Subcutaneous abdominal adipose tissue (tissue), 5 donors: ENCODE data around the gene GRID1.

Source experiments
- H3K27ac ChIP-seq: one replicate; pipeline ENCODE4 v1.7.0; 2013; ENCODE audit warnings: low read depth, mild to moderate bottlenecking, inconsistent platforms, low read length, moderate library complexity
- H3K27me3 ChIP-seq, 5 donors: one replicate each; pipeline ENCODE4 v1.7.0; 2013; ENCODE audit warnings: low read length in 5 of 5, inconsistent platforms in 1 of 5; ENCODE audit not compliant: control insufficient read depth in 5 of 5, insufficient read depth in 4 of 5
- H3K36me3 ChIP-seq, 5 donors: one replicate each; pipeline ENCODE4 v1.7.0; 2013; ENCODE audit warnings: low read length in 5 of 5; ENCODE audit not compliant: control insufficient read depth in 5 of 5, insufficient read depth in 5 of 5
- H3K4me1 ChIP-seq, 5 donors: one replicate each; pipeline ENCODE4 v1.7.0; 2013; ENCODE audit warnings: low read length in 5 of 5, mild to moderate bottlenecking in 3 of 5, moderate library complexity in 1 of 5; ENCODE audit not compliant: control insufficient read depth in 5 of 5, insufficient read depth in 5 of 5
- H3K4me3 ChIP-seq, 5 donors: one replicate each; pipeline ENCODE4 v1.7.0; 2013; ENCODE audit warnings: low read length in 5 of 5, low read depth in 1 of 5
- H3K9ac ChIP-seq, 5 donors: one replicate each; pipeline ENCODE4 v1.7.0; 2013; ENCODE audit warnings: low read length in 5 of 5, mild to moderate bottlenecking in 4 of 5, moderate library complexity in 3 of 5
- H3K9me3 ChIP-seq, 5 donors: one replicate each; pipeline ENCODE4 v1.7.0; 2013; ENCODE audit warnings: low read length in 5 of 5; ENCODE audit not compliant: control insufficient read depth in 5 of 5
- donor health status: healthy.
- donor health status: healthy.
- donor health status: healthy.
- donor health status: healthy.
- donor health status: healthy.

GRID1 gene

GRCh38 chr10:85976267-85976793, 390.3 kb downstream of the GRID1 start:
- H3K4me1 ChIP-seq = no peaks in the 10 kb centered on the region
- no peaks in the 10 kb centered on the region for H3K36me3 ChIP-seq
- no peak overlapping the region for H3K4me3 ChIP-seq
- H3K9ac ChIP-seq = no peak overlapping the region
- peaks cover 0 to 8% (median 5%) of the 10 kb centered on the region in 5 donors for H3K9me3 ChIP-seq
- H3K27me3 ChIP-seq = no peaks in the 10 kb centered on the region
- H3K27ac ChIP-seq = no peak overlapping the region

- no peaks in the 10 kb centered on the region for H3K36me3 ChIP-seq
- H3K9ac ChIP-seq = no peak overlapping the region
- H3K4me1 ChIP-seq = no peaks in the 10 kb centered on the region
- peaks cover 0 to 24% (median 9%) of the 10 kb centered on the region in 5 donors for H3K9me3 ChIP-seq
- no peaks in the 10 kb centered on the region for H3K27me3 ChIP-seq
- H3K4me3 ChIP-seq = no peak overlapping the region
- no peak overlapping the region for H3K27ac ChIP-seq
These were observed 395.1 kb downstream of the GRID1 start for GRCh38 chr10:85971494-85971893.

GRCh38 chr10:85967594-85967993, 399.0 kb downstream of the GRID1 start:
- Histone ChIP-seq H3K27ac (no peak overlapping the region), H3K27me3 (peaks cover 0 to under 1% (median 0%) of the 10 kb centered on the region in 5 donors), H3K9me3 (peaks cover 0 to 37% (median 13%) of the 10 kb centered on the region in 5 donors), H3K4me3 (no peak overlapping the region), H3K9ac (no peak overlapping the region), H3K4me1 (no peaks in the 10 kb centered on the region), H3K36me3 (no peaks in the 10 kb centered on the region)

GRCh38 chr10:85961479-85962067, 405.0 kb downstream of the GRID1 start:
- Histone ChIP-seq H3K27me3 (peaks cover 0 to 8% (median 2%) of the 10 kb centered on the region in 5 donors), H3K9ac (no peak overlapping the region), H3K27ac (no peak overlapping the region), H3K9me3 (peaks cover 0 to 14% (median 7%) of the 10 kb centered on the region in 5 donors), H3K36me3 (no peaks in the 10 kb centered on the region), H3K4me3 (no peak overlapping the region), H3K4me1 (no peaks in the 10 kb centered on the region)

GRCh38 chr10:85961073-85961472, 405.5 kb downstream of the GRID1 start:
- Histone ChIP-seq H3K4me3 (no peak overlapping the region), H3K9me3 (peaks cover 0 to 14% (median 7%) of the 10 kb centered on the region in 5 donors), H3K9ac (no peak overlapping the region), H3K36me3 (no peaks in the 10 kb centered on the region), H3K27ac (no peak overlapping the region), H3K27me3 (peaks cover 0 to 8% (median 2%) of the 10 kb centered on the region in 5 donors), H3K4me1 (no peaks in the 10 kb centered on the region)

GRCh38 chr10:85959239-85959638, 407.4 kb downstream of the GRID1 start:
- peaks cover 0 to 8% (median 2%) of the 10 kb centered on the region in 5 donors for H3K27me3 ChIP-seq
- H3K36me3 ChIP-seq = no peaks in the 10 kb centered on the region
- no peak overlapping the region for H3K27ac ChIP-seq
- H3K4me3 ChIP-seq = no peak overlapping the region
- no peak overlapping the region for H3K9ac ChIP-seq
- no peaks in the 10 kb centered on the region for H3K4me1 ChIP-seq
- peaks cover 0 to 14% (median 7%) of the 10 kb centered on the region in 5 donors for H3K9me3 ChIP-seq

GRCh38 chr10:85950921-85951320, 415.7 kb downstream of the GRID1 start:
- no peak overlapping the region for H3K4me3 ChIP-seq
- no peaks in the 10 kb centered on the region for H3K9me3 ChIP-seq
- no peak overlapping the region for H3K27ac ChIP-seq
- H3K9ac ChIP-seq = no peak overlapping the region
- H3K36me3 ChIP-seq = no peaks in the 10 kb centered on the region
- no peaks in the 10 kb centered on the region for H3K27me3 ChIP-seq
- H3K4me1 ChIP-seq = no peaks in the 10 kb centered on the region

GRCh38 chr10:85946713-85947326, 419.8 kb downstream of the GRID1 start:
- Histone ChIP-seq H3K4me3 (no peak overlapping the region), H3K9me3 (no peaks in the 10 kb centered on the region), H3K4me1 (no peaks in the 10 kb centered on the region), H3K27me3 (no peaks in the 10 kb centered on the region), H3K9ac (no peak overlapping the region), H3K36me3 (no peaks in the 10 kb centered on the region), H3K27ac (no peak overlapping the region)

GRCh38 chr10:85936161-85936560, 430.4 kb downstream of the GRID1 start:
- Histone ChIP-seq H3K27ac (no peak overlapping the region), H3K4me1 (no peaks in the 10 kb centered on the region), H3K27me3 (no peaks in the 10 kb centered on the region), H3K9ac (no peak overlapping the region), H3K36me3 (no peaks in the 10 kb centered on the region), H3K9me3 (peaks cover 0 to 8% (median 4%) of the 10 kb centered on the region in 5 donors), H3K4me3 (no peak overlapping the region)

- no peak overlapping the region for H3K4me3 ChIP-seq
- H3K27me3 ChIP-seq = no peaks in the 10 kb centered on the region
- no peak overlapping the region for H3K27ac ChIP-seq
- no peak overlapping the region for H3K9ac ChIP-seq
- no peaks in the 10 kb centered on the region for H3K4me1 ChIP-seq
- no peaks in the 10 kb centered on the region for H3K36me3 ChIP-seq
- H3K9me3 ChIP-seq = peaks cover 0 to 7% (median 4%) of the 10 kb centered on the region in 5 donors
These were observed 432.0 kb downstream of the GRID1 start for GRCh38 chr10:85934586-85934985.
